Esophagus (tissue), 2 donors: ENCODE measurements around the gene CALR. TPM values are rescaled to one million over a fixed set of nuclear protein-coding genes. Genes with fewer than 3 reads are reported as not detected.
"Not testable (repeated sequence)": the region's sequence is repeated elsewhere in the genome, so short reads cannot be mapped to it uniquely, and the experiment has no call there.

Experiments used
- H3K27ac ChIP-seq, 2 donors: one replicate each; pipeline ENCODE4 v1.5.1; 2013; ENCODE audit warnings: low read depth in 2 of 2, mild to moderate bottlenecking in 2 of 2, inconsistent platforms in 1 of 2, low read length in 1 of 2, moderate library complexity in 1 of 2
- H3K27me3 ChIP-seq, 2 donors: one replicate each; pipeline ENCODE4 v1.6.1; 2013; ENCODE audit warnings: low read length in 2 of 2, control low read depth in 1 of 2, mild to moderate bottlenecking in 1 of 2; ENCODE audit not compliant: insufficient read depth in 2 of 2, control insufficient read depth in 1 of 2
- H3K36me3 ChIP-seq, 2 donors: one replicate each; pipeline ENCODE4 v1.6.1; 2013; ENCODE audit warnings: low read length in 1 of 2; ENCODE audit not compliant: control insufficient read depth in 2 of 2, insufficient read depth in 2 of 2
- H3K4me1 ChIP-seq, 2 donors: one replicate each; pipeline ENCODE4 v1.6.1; 2013; ENCODE audit warnings: low read length in 1 of 2; ENCODE audit not compliant: control insufficient read depth in 2 of 2, insufficient read depth in 2 of 2
- H3K4me3 ChIP-seq, 2 donors: one replicate each; pipeline ENCODE4 v1.5.1; 2013; ENCODE audit warnings: low read length in 2 of 2, mild to moderate bottlenecking in 2 of 2, low read depth in 1 of 2, moderate library complexity in 1 of 2
- H3K9me3 ChIP-seq, 2 donors: one replicate each; pipeline ENCODE4 v1.6.1; 2013; ENCODE audit warnings: mild to moderate bottlenecking in 2 of 2, low read depth in 1 of 2, low read length in 1 of 2, moderate library complexity in 1 of 2; ENCODE audit not compliant: control insufficient read depth in 2 of 2, insufficient read depth in 1 of 2
- WGBS, 2 donors: extraction: QIAGEN DNeasy Blood & Tissue Kit; methylation state at CpG; one replicate each; pipeline ENCODE4 v1.1.7; 2013; 5-methylcytosine and 5-hydroxymethylcytosine counted together
- polyA plus RNA-seq, 2 donors: library from polyadenylated mRNA; stranded (reverse); fragments of 200-250 nt; gene quantifications; one replicate each; pipeline ENCODE4 v1.2.3, GENCODE V29; 2013
- donor health status: healthy with polysubstance abuse.
- donor health status: Bipolar disorder and iron deficiency.

CALR gene
- polyA plus RNA-seq, 2 donors, result 173 to 361 TPM

- WGBS, 2 donors, result 89 to 90% methylated on average over 16 of the region's 16 CpGs
- Histone ChIP-seq H3K27ac (no peak overlapping the region), H3K4me1 (peaks cover 0 to 4% of the 10 kb centered on the region in 2 donors), H3K9me3 (no peaks in the 10 kb centered on the region), H3K27me3 (no peaks in the 10 kb centered on the region), H3K36me3 (no peaks in the 10 kb centered on the region), H3K4me3 (no peak overlapping the region)
Measured at GRCh38 chr19:12973236-12973635, 34.8 kb downstream of the CALR start.

DNA sequence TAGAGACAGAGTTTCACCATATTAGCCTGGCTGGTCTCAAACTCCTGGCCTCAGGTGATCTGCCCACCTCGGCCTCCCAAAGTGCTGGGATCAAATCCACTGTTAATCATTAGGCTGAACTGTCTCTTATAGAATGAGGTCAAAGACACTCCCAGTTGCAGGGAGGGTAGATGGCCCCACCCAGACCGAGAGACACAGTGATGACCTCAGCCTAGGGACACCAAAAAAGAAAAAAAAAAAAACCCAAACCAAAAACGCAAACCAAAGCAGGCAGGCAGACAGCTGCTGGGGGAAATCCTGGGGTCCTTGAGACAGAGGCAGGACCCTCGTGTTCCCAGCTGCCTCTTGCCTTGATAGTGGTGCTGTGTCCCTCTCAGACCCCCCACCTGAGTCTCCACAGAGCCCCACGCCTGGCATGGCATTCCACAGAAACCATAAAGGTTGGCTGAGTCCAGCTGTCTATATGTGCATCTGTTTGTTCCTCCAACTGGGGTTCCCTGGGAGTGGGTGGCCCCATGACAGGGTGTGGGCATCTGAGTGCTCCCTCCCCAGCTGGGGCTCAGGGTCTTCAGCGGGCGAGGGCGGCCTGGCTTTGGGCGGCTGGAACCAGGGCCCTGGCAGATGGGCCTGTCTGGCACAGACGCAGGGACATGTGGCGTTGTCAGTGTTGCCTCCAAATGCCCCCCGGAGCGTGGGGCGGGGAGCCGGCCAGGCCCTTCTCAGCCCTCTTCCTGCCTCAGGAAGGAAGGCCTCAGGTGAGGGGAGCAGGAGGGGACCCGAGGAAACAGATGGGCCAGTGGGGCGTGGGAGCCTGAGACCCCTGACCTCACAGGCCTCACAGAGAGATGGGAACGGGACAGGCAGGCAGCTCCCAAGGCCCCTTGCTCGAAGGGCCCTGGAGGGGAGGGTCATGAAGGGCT is 36.2 kb downstream of the CALR start:
- Histone ChIP-seq H3K27me3 (no peaks in the 10 kb centered on the region), H3K27ac (no peak overlapping the region), H3K4me3 (no peak overlapping the region), H3K4me1 (peaks cover 0 to 3% of the 10 kb centered on the region in 2 donors), H3K36me3 (no peaks in the 10 kb centered on the region), H3K9me3 (no peaks in the 10 kb centered on the region)
- 67% methylated on average over 19 of the region's 19 CpGs for WGBS, 2 donors

GRCh38 chr19:12975221-12975741 is 36.9 kb downstream of the CALR start:
- H3K27ac ChIP-seq, result no peak overlapping the region
- H3K4me3 ChIP-seq, result no peak overlapping the region
- no peaks in the 10 kb centered on the region for H3K36me3 ChIP-seq
- H3K9me3 ChIP-seq, result no peaks in the 10 kb centered on the region
- peaks cover 0 to 2% of the 10 kb centered on the region in 2 donors for H3K4me1 ChIP-seq
- H3K27me3 ChIP-seq, result no peaks in the 10 kb centered on the region
- 64 to 69% methylated on average over 17 of the region's 17 CpGs for WGBS, 2 donors

GRCh38 chr19:12976109-12976508 is 37.7 kb downstream of the CALR start:
- not testable (repeated sequence) for H3K36me3 ChIP-seq, H3K4me1 ChIP-seq, H3K27ac ChIP-seq, H3K27me3 ChIP-seq, H3K9me3 ChIP-seq, H3K4me3 ChIP-seq
- 59 to 66% methylated on average over 7 of the region's 7 CpGs for WGBS, 2 donors

DNA sequence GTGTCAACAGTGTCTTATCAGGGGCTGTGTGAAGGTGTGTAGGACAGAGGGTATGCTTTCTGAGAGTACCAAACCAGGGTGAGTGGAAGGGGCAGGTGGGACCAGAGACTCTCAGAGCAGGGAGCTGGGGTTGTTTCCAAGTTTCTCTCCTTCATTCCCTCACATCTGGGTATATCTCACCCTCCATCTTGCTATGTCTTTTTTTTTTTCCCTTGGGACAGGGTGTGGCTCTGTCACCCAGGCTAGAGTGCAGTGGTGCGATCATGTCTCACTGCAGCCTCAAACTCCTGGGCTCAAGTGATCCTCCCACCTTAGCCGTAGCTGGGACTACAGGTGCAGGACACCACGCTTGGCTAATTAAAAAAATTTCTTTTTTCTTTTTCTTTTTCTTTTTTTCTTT is 41.6 kb downstream of the CALR start:
- Histone ChIP-seq H3K36me3 (no peaks in the 10 kb centered on the region), H3K4me1 (peaks cover 0 to 5% of the 10 kb centered on the region in 2 donors), H3K4me3 (no peak overlapping the region), H3K27me3 (no peaks in the 10 kb centered on the region), H3K27ac (no peak overlapping the region), H3K9me3 (no peaks in the 10 kb centered on the region)
- 86 to 87% methylated on average over 3 of the region's 3 CpGs for WGBS, 2 donors

GRCh38 chr19:12982648-12983047 is 44.2 kb downstream of the CALR start:
- H3K9me3 ChIP-seq, result no peaks in the 10 kb centered on the region
- WGBS, 2 donors, result 87 to 93% methylated on average over 6 of the region's 6 CpGs
- peaks cover 0 to 11% of the 10 kb centered on the region in 2 donors for H3K4me1 ChIP-seq
- H3K36me3 ChIP-seq, result no peaks in the 10 kb centered on the region
- H3K27me3 ChIP-seq, result no peaks in the 10 kb centered on the region
- H3K27ac ChIP-seq, result no peak overlapping the region
- H3K4me3 ChIP-seq, result no peak overlapping the region

DNA sequence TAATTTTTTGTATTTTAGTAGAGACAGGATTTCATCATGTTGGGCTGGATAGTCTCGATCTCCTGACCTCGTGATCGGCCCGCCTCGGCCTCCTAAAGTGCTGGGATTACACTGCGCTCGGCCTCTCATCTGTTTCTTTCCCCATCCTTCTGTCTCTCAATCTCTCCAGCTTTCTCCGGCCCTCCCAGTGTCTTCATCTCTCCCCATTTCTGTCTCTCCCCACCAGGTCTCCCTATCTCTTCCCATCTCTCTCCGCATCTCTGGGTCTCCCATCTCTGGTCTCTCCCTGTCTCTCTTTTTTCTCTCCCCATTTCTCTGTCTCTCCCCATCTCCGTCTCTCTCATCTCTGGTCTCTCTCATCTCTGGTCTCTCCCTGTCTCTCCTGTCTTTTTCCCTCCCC is 44.7 kb downstream of the CALR start:
- H3K27me3 ChIP-seq, result no peaks in the 10 kb centered on the region
- no peaks in the 10 kb centered on the region for H3K9me3 ChIP-seq
- peaks cover 0 to 11% of the 10 kb centered on the region in 2 donors for H3K4me1 ChIP-seq
- H3K36me3 ChIP-seq, result no peaks in the 10 kb centered on the region
- peak overlapping the region in 1 of 2 donors; percentile 26 for H3K4me3 ChIP-seq
- WGBS, 2 donors, result 44 to 46% methylated on average over 10 of the region's 10 CpGs
- H3K27ac ChIP-seq, result no peak overlapping the region

GRCh38 chr19:12983542-12984142 is 45.2 kb downstream of the CALR start:
- no peak overlapping the region for H3K27ac ChIP-seq
- H3K9me3 ChIP-seq, result no peaks in the 10 kb centered on the region
- WGBS, 2 donors, result 9 to 12% methylated on average over 35 to 51 of the region's 51 CpGs
- H3K4me1 ChIP-seq, result peaks cover 0 to 11% of the 10 kb centered on the region in 2 donors
- H3K4me3 ChIP-seq, result peak overlapping the region in 1 of 2 donors; percentile 26
- no peaks in the 10 kb centered on the region for H3K36me3 ChIP-seq
- H3K27me3 ChIP-seq, result no peaks in the 10 kb centered on the region

- Histone ChIP-seq H3K36me3 (no peaks in the 10 kb centered on the region), H3K27me3 (no peaks in the 10 kb centered on the region), H3K4me3 (no peak overlapping the region), H3K4me1 (peaks cover 0 to 11% of the 10 kb centered on the region in 2 donors), H3K27ac (no peak overlapping the region), H3K9me3 (no peaks in the 10 kb centered on the region)
- 71 to 75% methylated on average over 3 of the region's 3 CpGs for WGBS, 2 donors
Measured at GRCh38 chr19:12984143-12984627, 45.8 kb downstream of the CALR start.
